HCT116 (cell line): Measurements from ENCODE around the gene DOCK9. TPM values are rescaled to one million over a fixed set of nuclear protein-coding genes. Genes with fewer than 3 reads are reported as not detected.

ENCODE experiments used
- ATAC-seq: fragments of 200-7000 bp; cut with Tn5 transposase; 2 replicates; pipeline ENCODE4 v1.9.1; 2020; ENCODE audit warnings: mild to moderate bottlenecking, moderate library complexity
- BruUV-seq: library from RNA; stranded (reverse); fragments of 400-500 nt; replicated peaks from 2 replicates; lab custom pipeline; 2021; lab: Mats Ljungman, UMichigan
- CTCF ChIA-PET: fragments of 300-600 bp; sonication (Branson Sonifier 250); formaldehyde crosslinking; loops from one replicate; lab custom pipeline; 2021; ENCODE audit warnings: antibody characterized with exemption; lab: Charles Lee
- POLR2A ChIA-PET: fragments of 300-600, 350-600 bp; sonication (Branson Sonifier 250); formaldehyde crosslinking; loops from one replicate; lab custom pipeline; 2021; ENCODE audit warnings: antibody characterized with exemption; lab: Charles Lee
- RAD21 ChIA-PET, 2 experiments: fragments of 300-600 bp; sonication (Branson Sonifier 250); formaldehyde crosslinking; loops; one replicate each; lab custom pipeline; 2023; ENCODE audit warnings: low total read pairs in 2 of 2; ENCODE audit not compliant: uncharacterized antibody in 2 of 2, unreplicated experiment in 2 of 2, low non-redundant PET in 1 of 2; lab: Charles Lee
- DNase-seq: peaks from one replicate; pipeline ENCODE4 v3.0.0-alpha.2; 2010; ENCODE audit warnings: low read depth, low spot score
- H2AFZ ChIP-seq: fragments of 200-600 bp; shearing (Covaris generic), sonication (generic); 2 replicates; pipeline ENCODE4 v1.6.1; 2017; ENCODE audit warnings: low read depth, mixed run types, mixed read lengths, antibody characterized with exemption, low read length; ENCODE audit not compliant: poor library complexity, severe bottlenecking
- H3K27ac ChIP-seq: 2 replicates; pipeline ENCODE4 v1.5.1; 2012; ENCODE audit warnings: low read depth, low read length
- H3K27me3 ChIP-seq: fragments of 200-600 bp; sonication (generic); 2 replicates; pipeline ENCODE4 v1.6.1; 2016; ENCODE audit warnings: mixed run types, low read length, mixed read lengths; ENCODE audit not compliant: insufficient read depth
- H3K36me3 ChIP-seq, 2 experiments: fragments of 200-500 bp in 1 of 2; fragments of 200-600 bp in 1 of 2; sonication (Bioruptor generic) in 1 of 2; sonication (generic) in 1 of 2; 2 replicates each; pipeline versions ENCODE4 v1.5.1 to v1.6.1; 2014 to 2016; ENCODE audit warnings: low read length in 2 of 2, inconsistent platforms in 1 of 2, mixed read lengths in 1 of 2, mixed run types in 1 of 2; ENCODE audit not compliant: insufficient read depth in 2 of 2, control insufficient read depth in 1 of 2
- H3K4me1 ChIP-seq, 2 experiments: fragments of 200-600 bp in 1 of 2; sonication (generic) in 1 of 2; 2 replicates each; pipeline versions ENCODE4 v1.5.1 to v1.6.1; 2012 to 2017; ENCODE audit warnings: low read length in 2 of 2, inconsistent platforms in 1 of 2, mild to moderate bottlenecking in 1 of 2, mixed read lengths in 1 of 2, mixed run types in 1 of 2, moderate library complexity in 1 of 2; ENCODE audit not compliant: insufficient read depth in 2 of 2, control insufficient read depth in 1 of 2
- H3K4me2 ChIP-seq: fragments of 200-600 bp; sonication (generic); 2 replicates; pipeline ENCODE4 v1.6.1; 2017; ENCODE audit warnings: mixed run types, low read length, mixed read lengths
- H3K4me3 ChIP-seq, 2 experiments: fragments of 200-600 bp in 1 of 2; sonication (generic) in 1 of 2; replicated peaks in 1 of 2; 2 replicates each; pipeline ENCODE4 v1.5.1; 2011 to 2016; ENCODE audit warnings: low read length in 2 of 2, control low read depth in 1 of 2, low read depth in 1 of 2, mild to moderate bottlenecking in 1 of 2, mixed read lengths in 1 of 2, mixed run types in 1 of 2
- H3K79me2 ChIP-seq: fragments of 200-600 bp; sonication (generic); 2 replicates; pipeline ENCODE4 v1.6.1; 2017; ENCODE audit warnings: mild to moderate bottlenecking, mixed run types, low read length, moderate library complexity, mixed read lengths; ENCODE audit not compliant: insufficient read depth
- H3K9ac ChIP-seq: fragments of 200-600 bp; sonication (generic); 2 replicates; pipeline ENCODE4 v1.6.1; 2016; ENCODE audit warnings: low read length, mixed read lengths
- H3K9me2 ChIP-seq: fragments of 200-600 bp; sonication (generic), shearing (Covaris generic); 2 replicates; pipeline ENCODE4 v1.6.1; 2017; ENCODE audit warnings: mixed run types, mild to moderate bottlenecking, moderate library complexity; ENCODE audit not compliant: insufficient read depth
- H3K9me3 ChIP-seq, 2 experiments: fragments of 200-500 bp in 1 of 2; fragments of 200-600 bp in 1 of 2; sonication (Bioruptor generic) in 1 of 2; sonication (generic) in 1 of 2; 2 replicates each; pipeline ENCODE4 v1.6.1; 2014 to 2017; ENCODE audit warnings: low read length in 2 of 2, mixed read lengths in 2 of 2, inconsistent platforms in 1 of 2, low read depth in 1 of 2, mild to moderate bottlenecking in 1 of 2, mixed run types in 1 of 2, moderate library complexity in 1 of 2; ENCODE audit not compliant: control insufficient read depth in 1 of 2, insufficient read depth in 1 of 2
- H4K20me1 ChIP-seq: fragments of 200-600 bp; sonication (generic), shearing (Covaris generic); 2 replicates; pipeline ENCODE4 v1.6.1; 2017; ENCODE audit warnings: mixed run types, mild to moderate bottlenecking, moderate library complexity; ENCODE audit not compliant: insufficient read depth
- CEBPB ChIP-seq: IDR thresholded peaks from 2 replicates; pipeline ENCODE4 v1.6.1; 2012; ENCODE audit warnings: low read depth
- EGR1 ChIP-seq: IDR thresholded peaks from 2 replicates; pipeline ENCODE4 v1.6.1; 2012; ENCODE audit warnings: low read depth
- ELF1 ChIP-seq: IDR thresholded peaks from 2 replicates; pipeline ENCODE4 v1.6.1; 2012; ENCODE audit warnings: low read depth, borderline replicate concordance
- EZH2 ChIP-seq: fragments of 200-600 bp; sonication (generic); IDR thresholded peaks from 2 replicates; pipeline ENCODE4 v1.6.1; 2017; ENCODE audit warnings: antibody characterized with exemption, mixed run types
- FOSL1 ChIP-seq: IDR thresholded peaks from 2 replicates; pipeline ENCODE4 v1.6.1; 2012; ENCODE audit warnings: low read depth
- POLR2A ChIP-seq: IDR thresholded peaks from 2 replicates; pipeline ENCODE4 v1.7.0; 2011; ENCODE audit warnings: borderline replicate concordance; ENCODE audit not compliant: insufficient read depth, insufficient read length; ENCODE audit errors: extremely low read depth
- POLR2AphosphoS5 ChIP-seq: IDR thresholded peaks from 2 replicates; pipeline ENCODE4 v1.6.1; 2011; ENCODE audit warnings: mild to moderate bottlenecking, low read depth, low read length, moderate library complexity
- RAD21 ChIP-seq: IDR thresholded peaks from 2 replicates; pipeline ENCODE4 v1.6.1; 2012; ENCODE audit warnings: low read depth, mild to moderate bottlenecking
- REST ChIP-seq: IDR thresholded peaks from 2 replicates; pipeline ENCODE4 v1.6.1; 2012; ENCODE audit warnings: low read depth
- SIN3A ChIP-seq: IDR thresholded peaks from 2 replicates; pipeline ENCODE4 v1.6.1; 2012; ENCODE audit warnings: low read depth
- SP1 ChIP-seq: IDR thresholded peaks from 2 replicates; pipeline ENCODE4 v1.6.1; 2012; ENCODE audit warnings: low read depth
- SRF ChIP-seq: IDR thresholded peaks from 2 replicates; pipeline ENCODE4 v1.6.1; 2012; ENCODE audit warnings: low read depth
- YY1 ChIP-seq: IDR thresholded peaks from 2 replicates; pipeline ENCODE4 v1.6.1; 2011; ENCODE audit warnings: low read length, low read depth, moderate library complexity, mild to moderate bottlenecking; ENCODE audit not compliant: insufficient replicate concordance; ENCODE audit errors: extremely low read depth
- ZFX ChIP-seq: fragments of 450-650 bp; IDR thresholded peaks from 2 replicates; pipeline ENCODE4 v1.6.1; 2017
- ZNF274 ChIP-seq: fragments of 200-500 bp; sonication (Bioruptor generic); IDR thresholded peaks from 2 replicates; pipeline ENCODE4 v1.6.1; 2014; ENCODE audit warnings: mild to moderate bottlenecking, low read depth, low read length, inconsistent platforms
- intact Hi-C: fragments of 100-400 bp; cut with micrococcal nuclease; formaldehyde crosslinking; loops from 2 replicates; pipeline ENCODE4 v1.10.0; 2022
- total RNA-seq: library from RNA; stranded (reverse); gene quantifications from one replicate; pipeline ENCODE4 v1.2.1, GENCODE V29; 2021; ENCODE audit not compliant: unreplicated experiment
- TF ChIP-seq, protein P1 (sequence below): IDR thresholded peaks from 2 replicates; pipeline ENCODE4 v1.6.1; 2011; ENCODE audit warnings: mild to moderate bottlenecking, low read length, moderate library complexity; ENCODE audit not compliant: insufficient replicate concordance; ENCODE audit errors: extremely low read depth
- TF ChIP-seq, protein P2 (sequence below), 3 experiments: fragments of 200-600 bp in 1 of 3; sonication (generic) in 1 of 3; IDR thresholded peaks in 2 of 3; conservative IDR thresholded peaks in 1 of 3; 2 replicates each; pipeline ENCODE4 v1.5.1; 2012 to 2017; ENCODE audit warnings: low read depth in 2 of 3, low read length in 2 of 3, antibody characterized with exemption in 1 of 3, borderline replicate concordance in 1 of 3, control low read depth in 1 of 3, mild to moderate bottlenecking in 1 of 3, mixed read lengths in 1 of 3, mixed run types in 1 of 3, moderate library complexity in 1 of 3; ENCODE audit not compliant: insufficient read depth in 1 of 3
- TF ChIP-seq, protein P3 (sequence below): IDR thresholded peaks from 2 replicates; pipeline ENCODE4 v1.6.1; 2012

The DOCK9 gene
- total RNA-seq, 1 experiment from 2014 or later: 58.8 TPM

GRCh38 chr13:98838776-98839175 lies 139.1 kb downstream of the DOCK9 start:
- Histone ChIP-seq H3K9me2 (no peaks in the 10 kb centered on the region), H3K27me3 (no peaks in the 10 kb centered on the region), H3K4me1 (peaks cover 0 to 4% of the 10 kb centered on the region in 2 experiments; a peak in 1 of 4 replicates), H3K36me3 (0 out of 4 replicates have a peak, but pooled peaks cover 0 to 7% of the 10 kb centered on the region in 2 experiments), H3K4me2 (no peak overlapping the region), H3K9ac (no peak overlapping the region), H3K9me3 (no peaks in the 10 kb centered on the region), H3K27ac (no peak overlapping the region), H2AFZ (no peak overlapping the region), H3K4me3 (no peak overlapping the region), H4K20me1 (no peaks in the 10 kb centered on the region), H3K79me2 (no peaks in the 10 kb centered on the region)
- ChIA-PET POLR2A (no interaction called here), CTCF (interaction anchor here (1.8 kb wide), 1 partner anchor 14 kb away, joined by 9 read pairs; no protein-coding TSS in a partner anchor), RAD21 (interaction anchor here in 1 of 2 experiments (0.5 kb wide), 1 partner anchor 397 kb away, joined by 3 read pairs; no protein-coding TSS in a partner anchor)
- no TSS peak for BruUV-seq
- intact Hi-C loops: loop anchor here (5.0 kb wide), 1 partner anchor 796 kb away; no protein-coding TSS in a partner anchor
- DNase-seq (no peak), ATAC-seq (no peak)
- TF ChIP-seq, protein P1, sequence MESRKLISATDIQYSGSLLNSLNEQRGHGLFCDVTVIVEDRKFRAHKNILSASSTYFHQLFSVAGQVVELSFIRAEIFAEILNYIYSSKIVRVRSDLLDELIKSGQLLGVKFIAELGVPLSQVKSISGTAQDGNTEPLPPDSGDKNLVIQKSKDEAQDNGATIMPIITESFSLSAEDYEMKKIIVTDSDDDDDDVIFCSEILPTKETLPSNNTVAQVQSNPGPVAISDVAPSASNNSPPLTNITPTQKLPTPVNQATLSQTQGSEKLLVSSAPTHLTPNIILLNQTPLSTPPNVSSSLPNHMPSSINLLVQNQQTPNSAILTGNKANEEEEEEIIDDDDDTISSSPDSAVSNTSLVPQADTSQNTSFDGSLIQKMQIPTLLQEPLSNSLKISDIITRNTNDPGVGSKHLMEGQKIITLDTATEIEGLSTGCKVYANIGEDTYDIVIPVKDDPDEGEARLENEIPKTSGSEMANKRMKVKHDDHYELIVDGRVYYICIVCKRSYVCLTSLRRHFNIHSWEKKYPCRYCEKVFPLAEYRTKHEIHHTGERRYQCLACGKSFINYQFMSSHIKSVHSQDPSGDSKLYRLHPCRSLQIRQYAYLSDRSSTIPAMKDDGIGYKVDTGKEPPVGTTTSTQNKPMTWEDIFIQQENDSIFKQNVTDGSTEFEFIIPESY: no peak
- no peak for TF ChIP-seq EZH2
- no peak for TF ChIP-seq CEBPB
- no peak for TF ChIP-seq EGR1
- no peak for TF ChIP-seq SP1
- TF ChIP-seq POLR2A: no peak
- no peak for TF ChIP-seq ELF1
- TF ChIP-seq, protein P2, sequence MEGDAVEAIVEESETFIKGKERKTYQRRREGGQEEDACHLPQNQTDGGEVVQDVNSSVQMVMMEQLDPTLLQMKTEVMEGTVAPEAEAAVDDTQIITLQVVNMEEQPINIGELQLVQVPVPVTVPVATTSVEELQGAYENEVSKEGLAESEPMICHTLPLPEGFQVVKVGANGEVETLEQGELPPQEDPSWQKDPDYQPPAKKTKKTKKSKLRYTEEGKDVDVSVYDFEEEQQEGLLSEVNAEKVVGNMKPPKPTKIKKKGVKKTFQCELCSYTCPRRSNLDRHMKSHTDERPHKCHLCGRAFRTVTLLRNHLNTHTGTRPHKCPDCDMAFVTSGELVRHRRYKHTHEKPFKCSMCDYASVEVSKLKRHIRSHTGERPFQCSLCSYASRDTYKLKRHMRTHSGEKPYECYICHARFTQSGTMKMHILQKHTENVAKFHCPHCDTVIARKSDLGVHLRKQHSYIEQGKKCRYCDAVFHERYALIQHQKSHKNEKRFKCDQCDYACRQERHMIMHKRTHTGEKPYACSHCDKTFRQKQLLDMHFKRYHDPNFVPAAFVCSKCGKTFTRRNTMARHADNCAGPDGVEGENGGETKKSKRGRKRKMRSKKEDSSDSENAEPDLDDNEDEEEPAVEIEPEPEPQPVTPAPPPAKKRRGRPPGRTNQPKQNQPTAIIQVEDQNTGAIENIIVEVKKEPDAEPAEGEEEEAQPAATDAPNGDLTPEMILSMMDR (IDR thresholded peaks at IDR 0.05 in 2 of 3, conservative IDR thresholded peaks at IDR 0.05 in 1 of 3; ENCODE audit: borderline replicate concordance in 1 of 3, insufficient read depth in 1 of 3, low read depth in 2 of 3, low read length in 2 of 3): no peak
- TF ChIP-seq POLR2AphosphoS5: no peak
- no peak for TF ChIP-seq REST
- TF ChIP-seq FOSL1: no peak
- TF ChIP-seq ZFX: no peak
- no peak for TF ChIP-seq YY1
- no peak for TF ChIP-seq RAD21
- TF ChIP-seq ZNF274: no peak
- TF ChIP-seq SRF: no peak
- no peak for TF ChIP-seq SIN3A
- TF ChIP-seq, protein P3, sequence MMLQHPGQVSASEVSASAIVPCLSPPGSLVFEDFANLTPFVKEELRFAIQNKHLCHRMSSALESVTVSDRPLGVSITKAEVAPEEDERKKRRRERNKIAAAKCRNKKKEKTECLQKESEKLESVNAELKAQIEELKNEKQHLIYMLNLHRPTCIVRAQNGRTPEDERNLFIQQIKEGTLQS: no peak
